ENCODE data around the gene GH1.
"Not testable (repeated sequence)": the region's sequence is repeated elsewhere in the genome, so short reads cannot be mapped to it uniquely, and the experiment has no call there.

GH1 gene

DNA sequence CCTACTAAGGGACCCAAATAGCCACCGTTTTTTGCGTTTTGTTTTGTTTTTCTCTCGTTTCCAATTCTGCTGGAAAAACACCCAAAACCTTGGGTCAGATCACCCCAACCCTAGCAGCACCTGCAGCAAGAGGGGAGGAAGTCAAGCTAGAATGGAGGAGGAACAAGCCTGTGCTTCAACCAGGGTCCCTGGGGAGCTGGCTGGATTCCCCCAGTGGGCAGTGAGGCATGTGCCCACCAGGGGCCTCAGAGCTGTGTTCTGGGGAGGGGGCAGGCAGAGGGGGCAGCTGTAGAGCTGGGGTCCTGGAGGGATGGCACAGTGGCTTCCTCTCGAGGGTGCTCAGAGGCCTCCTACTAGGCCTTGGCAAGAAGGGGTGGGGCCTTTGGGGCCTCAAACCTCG lies 7.0 kb upstream of the GH1 start:
- no peak for DNase-seq

DNA sequence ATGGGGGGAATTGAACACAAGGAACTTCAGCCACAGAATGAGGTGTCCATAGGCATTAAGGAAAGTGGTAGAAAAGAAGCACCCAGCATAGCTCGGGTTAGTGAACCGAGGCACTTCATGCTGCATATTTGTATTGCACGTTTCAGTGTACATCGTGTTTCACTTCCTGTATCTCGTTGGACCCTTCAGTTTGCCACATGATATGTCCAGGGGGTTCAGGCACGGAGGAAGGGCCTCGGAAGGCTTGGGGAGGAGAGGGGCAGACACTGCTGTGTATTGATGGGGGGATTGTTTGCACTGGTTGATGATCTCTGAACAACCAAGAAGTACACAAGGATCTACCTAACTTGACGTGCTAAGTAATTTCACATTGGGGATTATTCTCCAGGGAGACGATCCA lies 3.8 kb upstream of the GH1 start:
- not testable (repeated sequence) for DNase-seq

DNA sequence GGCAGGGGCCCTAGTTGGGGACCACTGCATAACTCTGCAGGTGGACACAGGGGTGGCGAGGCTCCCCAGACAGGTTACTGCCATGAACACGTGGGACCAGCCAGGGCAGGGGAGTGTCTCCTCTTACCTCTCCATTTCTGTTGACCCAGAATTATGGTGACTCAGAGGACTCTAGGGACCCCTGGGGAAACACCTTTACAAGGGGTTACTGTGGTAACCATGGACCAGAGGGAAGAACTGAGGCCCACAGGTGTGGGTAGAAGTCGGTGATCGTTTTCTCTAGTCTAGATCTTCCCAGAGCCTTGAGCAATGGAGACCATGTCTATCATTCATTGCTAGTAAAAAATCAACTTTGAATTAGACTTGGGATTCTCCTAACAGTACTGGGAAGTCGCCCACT lies 2.1 kb upstream of the GH1 start:
- not testable (repeated sequence) for DNase-seq

GRCh38 chr17:63920050-63920449 lies 1.4 kb upstream of the GH1 start:
- DNase-seq: not testable (repeated sequence)

- DNase-seq: peak; percentile 71
Measured at GRCh38 chr17:63919311-63919723, 678 bp upstream of the GH1 start.

DNA sequence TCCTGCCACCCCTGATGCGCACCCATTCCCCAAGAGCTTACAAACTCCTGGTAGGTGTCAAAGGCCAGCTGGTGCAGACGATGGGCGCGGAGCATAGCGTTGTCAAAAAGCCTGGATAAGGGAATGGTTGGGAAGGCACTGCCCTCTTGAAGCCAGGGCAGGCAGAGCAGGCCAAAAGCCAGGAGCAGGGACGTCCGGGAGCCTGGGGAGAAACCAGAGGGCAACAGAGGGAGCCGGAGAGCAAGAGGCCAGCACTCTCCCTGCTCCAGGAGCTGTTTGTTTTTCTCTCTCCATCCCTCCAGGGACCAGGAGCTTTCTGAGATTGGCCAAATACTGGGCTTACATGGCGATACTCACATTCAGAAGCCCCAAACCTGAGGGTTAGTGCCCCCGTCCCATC lies 334 bp downstream of the GH1 start:
- DNase-seq: no peak

GRCh38 chr17:63917646-63918045 lies 993 bp downstream of the GH1 start:
- no peak for DNase-seq

DNA sequence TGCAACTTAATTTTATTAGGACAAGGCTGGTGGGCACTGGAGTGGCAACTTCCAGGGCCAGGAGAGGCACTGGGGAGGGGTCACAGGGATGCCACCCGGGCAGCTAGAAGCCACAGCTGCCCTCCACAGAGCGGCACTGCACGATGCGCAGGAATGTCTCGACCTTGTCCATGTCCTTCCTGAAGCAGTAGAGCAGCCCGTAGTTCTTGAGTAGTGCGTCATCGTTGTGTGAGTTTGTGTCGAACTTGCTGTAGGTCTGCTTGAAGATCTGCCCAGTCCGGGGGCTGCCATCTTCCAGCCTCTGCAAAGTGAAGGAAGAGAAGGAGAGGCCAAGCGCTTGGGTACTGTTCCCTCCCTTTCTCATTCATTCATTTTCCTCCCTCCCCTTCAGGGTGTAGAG lies 1.4 kb downstream of the GH1 start:
- DNase-seq: not testable (repeated sequence)

DNA sequence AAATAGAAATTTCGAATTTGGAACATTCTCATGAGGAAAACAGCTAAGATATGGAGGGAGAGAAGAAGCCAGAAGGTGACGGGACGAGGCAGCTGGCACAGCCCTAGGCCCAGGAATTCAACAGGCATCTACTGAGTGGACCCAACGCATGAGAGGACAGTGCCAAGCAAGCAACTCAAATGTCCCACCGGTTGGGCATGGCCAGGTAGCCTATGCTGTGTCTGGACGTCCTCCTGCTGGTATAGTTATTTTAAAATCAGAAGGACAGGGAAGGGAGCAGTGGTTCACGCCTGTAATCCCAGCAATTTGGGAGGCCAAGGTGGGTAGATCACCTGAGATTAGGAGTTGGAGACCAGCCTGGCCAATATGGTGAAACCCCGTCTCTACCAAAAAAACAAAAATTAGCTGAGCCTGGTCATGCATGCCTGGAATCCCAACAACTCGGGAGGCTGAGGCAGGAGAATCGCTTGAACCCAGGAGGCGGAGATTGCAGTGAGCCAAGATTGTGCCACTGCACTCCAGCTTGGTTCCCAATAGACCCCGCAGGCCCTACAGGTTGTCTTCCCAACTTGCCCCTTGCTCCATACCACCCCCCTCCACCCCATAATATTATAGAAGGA lies 2.0 kb downstream of the GH1 start:
- no peak for DNase-seq

- DNase-seq: not testable (repeated sequence)
Measured at GRCh38 chr17:63915753-63916152, 2.9 kb downstream of the GH1 start.

DNA sequence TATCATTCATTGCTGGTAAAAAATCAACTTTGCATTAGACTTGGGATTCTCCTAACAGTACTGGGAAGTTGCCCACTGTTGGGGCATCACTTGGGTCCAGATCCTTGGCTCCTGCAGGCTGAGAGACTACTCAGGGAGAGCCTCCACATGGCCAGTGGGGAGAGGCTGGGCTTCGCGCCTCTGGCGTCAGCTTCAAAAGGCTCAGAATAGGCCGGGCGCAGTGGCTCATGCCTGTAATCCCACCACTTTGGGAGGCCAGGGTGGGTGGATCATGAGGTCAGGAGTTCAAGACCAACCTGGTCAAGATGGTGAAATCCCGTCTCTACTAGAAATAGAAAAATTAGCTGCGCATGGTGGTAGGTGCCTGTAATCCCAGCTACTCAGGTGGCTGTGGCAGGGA lies 4.2 kb downstream of the GH1 start:
- no peak for DNase-seq

- peak; percentile 38 for DNase-seq
Measured at GRCh38 chr17:63911657-63912100, 7.0 kb downstream of the GH1 start.

GRCh38 chr17:63911041-63911635 lies 7.5 kb downstream of the GH1 start, which contains the start of gene CSHL1:
Gene CSHL1 (minus strand): TSS chr17:63911258. CDS start chr17:63911196, 62 bp downstream.
- no peak for DNase-seq

DNA sequence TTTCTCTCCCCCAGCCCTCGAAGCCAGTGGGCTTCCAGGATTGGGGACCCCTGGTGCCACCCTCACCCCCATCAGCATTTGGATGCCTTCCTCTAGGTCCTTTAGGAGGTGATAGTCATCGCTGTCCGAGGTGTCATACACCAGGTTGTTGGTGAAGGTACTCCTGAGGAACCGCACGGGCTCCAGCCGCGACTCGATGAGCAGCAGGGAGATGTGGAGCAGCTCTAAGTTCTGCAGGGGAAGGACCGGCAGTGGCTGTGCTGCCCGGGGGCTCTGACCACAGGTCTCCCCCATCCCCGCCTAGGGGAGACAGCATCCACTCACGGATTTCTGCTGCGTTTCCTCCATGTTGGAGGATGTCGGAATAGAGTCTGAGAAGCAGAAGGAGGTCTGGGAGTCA lies 8.5 kb downstream of the GH1 start:
- no peak for DNase-seq

DNA sequence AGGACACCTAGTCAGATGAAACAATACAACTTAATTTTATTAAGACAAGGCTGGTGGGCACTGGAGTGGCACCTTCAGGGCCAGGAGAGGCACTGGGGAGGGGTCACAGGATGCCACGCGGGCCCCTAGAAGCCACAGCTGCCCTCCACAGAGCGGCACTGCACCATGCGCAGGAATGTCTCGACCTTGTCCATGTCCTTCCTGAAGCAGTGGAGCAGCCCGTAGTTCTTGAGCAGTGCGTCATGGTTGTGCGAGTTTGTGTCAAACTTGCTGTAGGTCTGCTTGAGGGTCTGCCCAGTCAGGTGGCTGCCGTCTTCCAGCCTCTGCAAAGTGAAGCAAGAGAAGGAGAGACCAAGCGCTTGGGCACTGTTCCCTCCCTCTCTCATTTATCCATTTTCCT lies 9.1 kb downstream of the GH1 start:
- not testable (repeated sequence) for DNase-seq

DNA sequence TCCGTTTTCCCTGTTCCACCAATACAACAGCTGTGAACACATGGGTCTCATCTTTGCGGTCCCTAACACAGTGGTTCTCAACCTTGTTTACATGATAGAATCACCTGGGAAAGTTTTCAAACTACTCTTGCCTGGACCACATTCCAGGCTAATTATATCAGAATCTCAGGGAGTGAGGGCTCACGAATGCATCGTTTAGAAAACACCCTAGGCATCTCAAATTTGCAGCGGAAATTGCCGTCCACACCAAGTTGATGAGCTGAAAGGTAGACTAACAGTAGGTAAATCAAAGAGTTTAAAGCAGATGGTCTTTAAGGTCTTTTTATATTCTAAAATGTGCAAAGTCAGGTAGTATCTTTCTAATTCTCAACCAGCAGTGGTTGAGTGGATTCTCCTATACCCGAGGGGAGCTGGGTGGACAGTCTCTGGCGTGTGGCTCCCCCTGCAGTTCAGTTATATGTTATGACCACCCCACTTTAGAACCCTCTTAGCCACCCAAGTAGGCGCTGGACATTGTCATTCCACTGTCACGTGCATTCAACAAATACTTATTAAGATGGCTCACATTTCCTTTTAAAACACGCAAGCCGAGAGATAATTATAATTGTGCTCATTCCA lies 11.4 kb downstream of the GH1 start:
- peak; percentile 50 for DNase-seq

DNA sequence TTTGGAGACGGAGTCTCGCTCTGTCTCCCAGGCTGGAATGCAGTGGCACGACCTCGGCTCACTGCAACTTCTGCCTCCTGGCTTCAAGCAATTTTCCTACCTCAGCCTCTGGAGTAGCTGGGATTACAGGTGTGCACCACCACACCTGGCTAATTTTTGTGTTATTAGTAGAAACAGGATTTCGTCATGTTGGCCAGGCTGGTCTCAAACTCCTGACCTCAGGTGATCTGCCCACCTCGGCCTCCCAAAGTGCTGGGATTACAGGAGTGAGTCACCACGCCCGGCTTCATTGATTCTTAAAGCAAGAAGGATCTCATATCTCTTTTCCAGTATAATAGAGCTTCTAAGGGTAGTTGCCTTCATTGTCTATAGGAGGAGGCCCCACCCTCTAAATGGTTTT lies 13.8 kb downstream of the GH1 start:
- not testable (repeated sequence) for DNase-seq

DNA sequence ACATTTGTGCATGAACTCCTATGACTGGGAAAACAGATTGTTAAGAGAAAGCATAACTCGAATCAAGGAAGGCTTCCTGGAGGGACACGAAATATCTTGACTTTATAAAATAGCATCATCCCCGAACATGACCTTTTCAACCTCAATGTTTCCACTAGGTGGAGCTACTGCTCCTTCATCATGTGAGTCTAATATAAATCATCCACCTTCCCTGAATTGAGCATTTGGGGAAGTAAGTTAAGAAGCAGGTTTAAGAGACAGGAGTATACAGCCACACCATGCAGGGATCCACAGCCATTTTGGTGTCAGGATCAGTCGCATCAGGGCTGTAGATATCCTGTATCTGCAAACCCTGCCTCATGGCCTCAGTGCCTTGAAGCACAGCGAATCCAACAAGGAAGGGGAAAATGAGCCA lies 14.8 kb downstream of the GH1 start:
- peak; percentile 39 for DNase-seq

GRCh38 chr17:63901971-63902370 lies 16.7 kb downstream of the GH1 start:
- DNase-seq: not testable (repeated sequence)

GRCh38 chr17:63898899-63899798 lies 19.5 kb downstream of the GH1 start:
- not testable (repeated sequence) for DNase-seq

DNA sequence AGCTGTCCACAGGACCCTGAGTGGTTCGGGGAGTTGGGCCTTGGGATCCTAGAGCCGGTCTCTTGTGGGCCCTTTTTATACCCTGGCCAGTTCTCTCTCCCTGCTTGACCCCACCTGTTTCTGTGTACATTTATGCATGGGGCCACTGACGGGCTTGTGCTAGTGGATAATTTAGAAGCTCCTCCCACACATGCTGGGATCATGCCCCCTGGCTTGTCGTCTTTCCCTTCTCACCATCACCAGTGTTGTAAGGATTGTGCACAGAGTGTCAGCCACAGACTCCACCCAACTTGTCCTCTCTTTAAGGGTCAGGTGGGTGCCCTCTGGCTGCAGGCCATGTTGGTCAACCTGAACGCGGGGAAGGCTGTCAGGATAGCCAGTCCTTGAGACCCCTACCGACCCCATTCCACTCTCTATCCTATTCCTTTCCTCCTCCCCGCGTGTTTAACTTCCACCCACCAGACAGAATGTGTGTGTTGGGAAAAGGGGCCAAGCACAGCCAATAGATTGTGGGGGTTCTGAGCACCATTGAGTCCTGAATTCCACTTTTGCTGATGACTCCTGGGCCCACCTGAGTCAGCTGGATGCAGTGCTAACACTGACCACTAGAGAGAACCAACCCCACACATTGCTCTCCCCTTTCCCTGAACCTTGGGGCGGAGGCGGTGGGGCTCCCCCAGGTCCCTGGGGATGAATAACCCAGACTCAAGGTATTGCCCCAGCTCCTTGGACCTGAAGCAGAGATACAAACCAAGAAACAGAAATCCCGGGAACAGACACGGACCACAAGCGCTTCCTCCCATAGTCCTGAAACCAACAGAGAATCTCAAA lies 21.9 kb downstream of the GH1 start, which contains the start of gene CSH1:
CSH1 (minus strand) TSS at position 51 of the 831 bp plus-strand sequence. CDS start 63 bp downstream, outside the sequence.
- not testable (repeated sequence) for DNase-seq

DNA sequence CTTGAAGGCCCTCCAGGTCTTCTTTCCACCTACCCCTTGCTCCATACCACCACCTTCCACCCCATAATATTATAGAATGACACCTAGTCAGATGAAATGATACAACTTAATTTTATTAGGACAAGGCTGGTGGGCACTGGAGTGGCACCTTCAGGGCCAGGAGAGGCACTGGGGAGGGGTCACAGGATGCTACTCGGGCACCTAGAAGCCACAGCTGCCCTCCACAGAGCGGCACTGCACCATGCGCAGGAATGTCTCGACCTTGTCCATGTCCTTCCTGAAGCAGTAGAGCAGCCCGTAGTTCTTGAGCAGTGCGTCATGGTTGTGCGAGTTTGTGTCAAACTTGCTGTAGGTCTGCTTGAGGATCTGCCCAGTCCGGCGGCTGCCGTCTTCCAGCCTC lies 23.8 kb downstream of the GH1 start:
- DNase-seq: not testable (repeated sequence)
